IMR-90 (cell line): ENCODE measurements around the gene CASP3. TPM values are rescaled to one million over a fixed set of nuclear protein-coding genes. Genes with fewer than 3 reads are reported as not detected.

Experiments used
- ATAC-seq: fragments of 200-7000 bp; cut with Tn5 transposase; 2 replicates; pipeline ENCODE4 v1.9.1; 2020; ENCODE audit warnings: low read depth, mild to moderate bottlenecking, moderate library complexity
- BruUV-seq: library from RNA; stranded (reverse); fragments of 400-500 nt; replicated peaks from 2 replicates; lab custom pipeline; 2021; lab: Mats Ljungman, UMichigan
- CTCF ChIA-PET: fragments of 300-600 bp; formaldehyde crosslinking; extraction: SDS; loops from one replicate; lab custom pipeline; 2021; ENCODE audit warnings: antibody characterized with exemption; lab: Yijun Ruan, JAX
- POLR2A ChIA-PET: fragments of 300-600 bp; sonication (Branson Sonifier 250); formaldehyde crosslinking; loops from one replicate; lab custom pipeline; 2022; ENCODE audit warnings: antibody characterized with exemption; ENCODE audit not compliant: unreplicated experiment; lab: Charles Lee
- DNase-seq: peaks from one replicate; pipeline ENCODE4 v3.0.0; 2013
- H2AFZ ChIP-seq: replicated peaks from 2 replicates; pipeline ENCODE3; 2013; ENCODE audit warnings: low read length, mild to moderate bottlenecking; ENCODE audit not compliant: poor library complexity
- H2AK5ac ChIP-seq: 2 replicates; pipeline ENCODE4 v1.6.1; 2013; ENCODE audit warnings: low read depth, low read length, inconsistent platforms
- H2AK9ac ChIP-seq: replicated peaks from 2 replicates; pipeline ENCODE3; 2013; ENCODE audit warnings: mild to moderate bottlenecking, low read depth, low read length, moderate library complexity; ENCODE audit not compliant: poor library complexity
- H2BK120ac ChIP-seq: 2 replicates; pipeline ENCODE4 v1.6.1; 2013; ENCODE audit warnings: low read depth, low read length, inconsistent platforms
- H2BK15ac ChIP-seq: 3 replicates; pipeline ENCODE4 v1.6.1; 2013; ENCODE audit warnings: low read depth, low read length, inconsistent platforms
- H2BK20ac ChIP-seq: 2 replicates; pipeline ENCODE4 v1.6.1; 2013; ENCODE audit warnings: low read depth, mild to moderate bottlenecking, inconsistent platforms, low read length, moderate library complexity
- H2BK5ac ChIP-seq: 2 replicates; pipeline ENCODE4 v1.6.1; 2013; ENCODE audit warnings: mild to moderate bottlenecking, low read depth, low read length, inconsistent platforms; ENCODE audit not compliant: poor library complexity, severe bottlenecking
- H3K14ac ChIP-seq: replicated peaks from 2 replicates; pipeline ENCODE4 v1.6.1; 2013; ENCODE audit warnings: low read depth, low read length, inconsistent platforms
- H3K18ac ChIP-seq: 2 replicates; pipeline ENCODE4 v1.6.1; 2013; ENCODE audit warnings: low read depth, low read length, control low read depth
- H3K23ac ChIP-seq: 2 replicates; pipeline ENCODE4 v1.6.1; 2013; ENCODE audit warnings: low read depth, low read length, inconsistent platforms
- H3K27ac ChIP-seq: 2 replicates; pipeline ENCODE4 v1.5.1; 2013; ENCODE audit warnings: mild to moderate bottlenecking, control low read depth, low read length; ENCODE audit not compliant: insufficient read depth
- H3K27me3 ChIP-seq: 2 replicates; pipeline ENCODE4 v1.6.1; 2013; ENCODE audit warnings: low read length; ENCODE audit not compliant: control insufficient read depth, insufficient read depth
- H3K36me3 ChIP-seq: 2 replicates; pipeline ENCODE4 v1.6.1; 2013; ENCODE audit warnings: low read length, mixed read lengths; ENCODE audit not compliant: control insufficient read depth, insufficient read depth
- H3K4ac ChIP-seq: 2 replicates; pipeline ENCODE4 v1.6.1; 2013; ENCODE audit warnings: low read depth, low read length, inconsistent platforms
- H3K4me1 ChIP-seq: 2 replicates; pipeline ENCODE4 v1.6.1; 2013; ENCODE audit warnings: low read length, mixed read lengths; ENCODE audit not compliant: control insufficient read depth, insufficient read depth
- H3K4me2 ChIP-seq: 2 replicates; pipeline ENCODE4 v1.6.1; 2013; ENCODE audit warnings: low read depth, mild to moderate bottlenecking, control low read depth, low read length, moderate library complexity
- H3K4me3 ChIP-seq: 2 replicates; pipeline ENCODE4 v1.5.1; 2013; ENCODE audit warnings: low read depth, mild to moderate bottlenecking, control low read depth, low read length, moderate library complexity; ENCODE audit not compliant: insufficient read depth
- H3K56ac ChIP-seq: 2 replicates; pipeline ENCODE4 v1.6.1; 2013; ENCODE audit warnings: low read length, inconsistent platforms; ENCODE audit not compliant: insufficient read depth; ENCODE audit errors: extremely low read depth
- H3K79me1 ChIP-seq, 2 experiments: 2 replicates each; pipeline ENCODE4 v1.6.1; 2013; ENCODE audit warnings: low read length in 2 of 2, inconsistent platforms in 1 of 2, low read depth in 1 of 2
- H3K9ac ChIP-seq: 2 replicates; pipeline ENCODE4 v1.6.1; 2013; ENCODE audit warnings: low read depth, low read length, control low read depth
- H3K9me1 ChIP-seq: 2 replicates; pipeline ENCODE4 v1.6.1; 2013; ENCODE audit warnings: low read length, inconsistent platforms; ENCODE audit not compliant: insufficient read depth
- H3K9me3 ChIP-seq: 2 replicates; pipeline ENCODE4 v1.6.1; 2013; ENCODE audit warnings: low read length; ENCODE audit not compliant: control insufficient read depth, insufficient read depth
- H4K20me1 ChIP-seq: 2 replicates; pipeline ENCODE4 v1.6.1; 2013; ENCODE audit warnings: low read length, inconsistent platforms; ENCODE audit not compliant: insufficient read depth
- H4K5ac ChIP-seq: 2 replicates; pipeline ENCODE4 v1.6.1; 2013; ENCODE audit warnings: mild to moderate bottlenecking, low read depth, low read length, control low read depth
- H4K8ac ChIP-seq, 2 experiments: 2 replicates each; pipeline ENCODE4 v1.6.1; 2013; ENCODE audit warnings: low read depth in 2 of 2, low read length in 2 of 2, control low read depth in 1 of 2, inconsistent platforms in 1 of 2
- H4K91ac ChIP-seq: 2 replicates; pipeline ENCODE4 v1.6.1; 2013; ENCODE audit warnings: low read depth, low read length, inconsistent platforms; ENCODE audit not compliant: insufficient read depth
- BHLHE40 ChIP-seq: fragments of 150-350 bp; IDR thresholded peaks from 2 replicates; pipeline ENCODE4 v1.6.1; 2016; ENCODE audit warnings: mild to moderate bottlenecking, low read depth, low read length
- MAFK ChIP-seq: IDR thresholded peaks from 2 replicates; pipeline ENCODE4 v1.6.1; 2012; ENCODE audit warnings: low read depth, low read length, improper control_type of control experiment
- MXI1 ChIP-seq: IDR thresholded peaks from 2 replicates; pipeline ENCODE4 v1.6.1; 2012; ENCODE audit warnings: low read depth, mild to moderate bottlenecking, low read length, moderate library complexity, borderline replicate concordance
- NFE2L2 ChIP-seq: fragments of 150-350 bp; IDR thresholded peaks from 2 replicates; pipeline ENCODE4 v1.6.1; 2016; ENCODE audit warnings: low read depth, mild to moderate bottlenecking, low read length
- RCOR1 ChIP-seq: IDR thresholded peaks from 2 replicates; pipeline ENCODE4 v1.6.1; 2012; ENCODE audit warnings: mild to moderate bottlenecking, low read length, improper control_type of control experiment; ENCODE audit not compliant: insufficient replicate concordance
- SMC3 ChIP-seq: fragments of 150-350 bp; IDR thresholded peaks from 2 replicates; pipeline ENCODE4 v1.6.1; 2016; ENCODE audit warnings: low read depth, mild to moderate bottlenecking, antibody characterized with exemption, low read length, moderate library complexity
- WGBS, 2 experiments: methylation state at CpG; one replicate each; pipeline versions ENCODE4 v1.1.5 to v1.1.7; 2013; ENCODE audit warnings: missing lambda C conversion rate in 2 of 2; ENCODE audit not compliant: insufficient read length in 1 of 2; ENCODE audit errors: extremely low coverage in 2 of 2; 5-methylcytosine and 5-hydroxymethylcytosine counted together
- dilution Hi-C: fragments of 300-500 bp; cut with HindIII; formaldehyde crosslinking; loops from one replicate; pipeline ENCODE4 v1.14.3; 2018; ENCODE audit warnings: low sequenced_read_pairs; ENCODE audit not compliant: unreplicated experiment
- in situ Hi-C: fragments of 300-500 bp; cut with MboI; formaldehyde crosslinking; loops from 3 replicates; pipeline ENCODE4 v1.14.3; 2019; ENCODE audit warnings: low sequenced_read_pairs, inconsistent platforms, mixed read lengths
- intact Hi-C: fragments of 100-400 bp; cut with micrococcal nuclease; formaldehyde crosslinking; loops from 2 replicates; pipeline ENCODE4 v1.10.0; 2022
- polyA plus RNA-seq, 3 experiments: library from polyadenylated mRNA; depleted of rRNA; stranded (reverse); fragments of >200 nt; gene quantifications; 2 replicates each; pipeline ENCODE4 v1.2.3, GENCODE V29; 2012; ENCODE audit warnings: low replicate concordance in 1 of 3
- total RNA-seq: library from RNA; depleted of rRNA; stranded (reverse); fragments of >200 nt; gene quantifications from 2 replicates; pipeline ENCODE4 v1.2.3, GENCODE V29; 2012
- TF ChIP-seq, protein P1 (sequence below): fragments of 150-350 bp; IDR thresholded peaks from 2 replicates; pipeline ENCODE4 v1.6.1; 2017; ENCODE audit warnings: mild to moderate bottlenecking, antibody characterized with exemption, low read length, low read depth
- TF ChIP-seq, protein P2 (sequence below): fragments of 150-350 bp; IDR thresholded peaks from 2 replicates; pipeline ENCODE4 v1.6.1; 2016; ENCODE audit warnings: low read depth, mild to moderate bottlenecking, low read length, moderate library complexity, borderline replicate concordance
- TF ChIP-seq, protein P3 (sequence below): conservative IDR thresholded peaks from 2 replicates; pipeline ENCODE4 v1.5.1; 2012; ENCODE audit warnings: mild to moderate bottlenecking, low read depth, low read length, improper control_type of control experiment

Gene CASP3
- total and polyA plus RNA-seq, 2 of the 4 experiments (the other 2 are of a cell fraction), result 26.7 to 27.4 TPM

DNA sequence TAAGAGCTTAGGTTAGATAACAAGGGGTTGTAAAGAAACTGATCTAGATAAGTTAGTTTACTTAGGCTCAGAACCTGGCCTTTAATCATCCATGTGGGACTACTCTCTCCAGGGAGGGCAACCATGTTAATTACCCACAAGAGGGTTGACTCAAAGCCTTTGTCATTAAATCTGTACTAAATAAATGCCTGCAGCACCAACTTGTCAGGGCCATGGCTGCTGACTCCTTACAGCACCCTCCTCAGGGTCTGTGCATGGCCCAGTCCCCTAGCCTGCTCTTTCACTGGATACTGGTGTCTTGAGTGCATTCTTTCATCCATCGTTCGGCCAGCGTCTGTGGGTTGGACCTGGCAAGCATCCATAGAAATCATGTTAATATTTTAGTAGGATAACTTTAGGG is 34.7 kb downstream of the CASP3 start:
- Histone ChIP-seq H3K23ac (no peak overlapping the region), H3K9me3 (no peaks in the 10 kb centered on the region), H3K27ac (no peak overlapping the region), H2AK9ac (no peak overlapping the region), H3K4me3 (no peak overlapping the region), H3K36me3 (no peaks in the 10 kb centered on the region), H2AFZ (no peak overlapping the region), H3K56ac (no peak overlapping the region), H4K20me1 (no peaks in the 10 kb centered on the region), H4K5ac (no peak overlapping the region), H2BK5ac (no peak overlapping the region), H3K4me2 (no peak overlapping the region), H2BK120ac (no peak overlapping the region), H4K91ac (no peak overlapping the region), H3K79me1 (no peaks in the 10 kb centered on the region), H4K8ac (no peak overlapping the region), H2BK20ac (no peak overlapping the region), H3K18ac (no peak overlapping the region), H3K27me3 (peaks cover 2% of the 10 kb centered on the region; the same call in 1 of the 2 replicates), H3K9me1 (no peaks in the 10 kb centered on the region), H2BK15ac (no peak overlapping the region), H3K9ac (no peak overlapping the region), H2AK5ac (no peak overlapping the region), H3K14ac (no peak overlapping the region), H3K4ac (no peak overlapping the region), H3K4me1 (0 out of 2 replicates have a peak, but pooled peaks cover 1% of the 10 kb centered on the region)
- in situ Hi-C loops (no loop called here), intact Hi-C loops (no loop called here), dilution Hi-C loops (no loop called here)
- no TSS peak for BruUV-seq
- DNase-seq, result no peak
- no peak for ATAC-seq
- TF ChIP-seq MXI1 (no peak), SMC3 (no peak), NFE2L2 (no peak), RCOR1 (no peak), MAFK (no peak), BHLHE40 (no peak)
- TF ChIP-seq, protein P1, sequence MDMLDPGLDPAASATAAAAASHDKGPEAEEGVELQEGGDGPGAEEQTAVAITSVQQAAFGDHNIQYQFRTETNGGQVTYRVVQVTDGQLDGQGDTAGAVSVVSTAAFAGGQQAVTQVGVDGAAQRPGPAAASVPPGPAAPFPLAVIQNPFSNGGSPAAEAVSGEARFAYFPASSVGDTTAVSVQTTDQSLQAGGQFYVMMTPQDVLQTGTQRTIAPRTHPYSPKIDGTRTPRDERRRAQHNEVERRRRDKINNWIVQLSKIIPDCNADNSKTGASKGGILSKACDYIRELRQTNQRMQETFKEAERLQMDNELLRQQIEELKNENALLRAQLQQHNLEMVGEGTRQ, result no peak
- TF ChIP-seq, protein P2, sequence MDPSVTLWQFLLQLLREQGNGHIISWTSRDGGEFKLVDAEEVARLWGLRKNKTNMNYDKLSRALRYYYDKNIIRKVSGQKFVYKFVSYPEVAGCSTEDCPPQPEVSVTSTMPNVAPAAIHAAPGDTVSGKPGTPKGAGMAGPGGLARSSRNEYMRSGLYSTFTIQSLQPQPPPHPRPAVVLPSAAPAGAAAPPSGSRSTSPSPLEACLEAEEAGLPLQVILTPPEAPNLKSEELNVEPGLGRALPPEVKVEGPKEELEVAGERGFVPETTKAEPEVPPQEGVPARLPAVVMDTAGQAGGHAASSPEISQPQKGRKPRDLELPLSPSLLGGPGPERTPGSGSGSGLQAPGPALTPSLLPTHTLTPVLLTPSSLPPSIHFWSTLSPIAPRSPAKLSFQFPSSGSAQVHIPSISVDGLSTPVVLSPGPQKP, result no peak
- TF ChIP-seq, protein P3, sequence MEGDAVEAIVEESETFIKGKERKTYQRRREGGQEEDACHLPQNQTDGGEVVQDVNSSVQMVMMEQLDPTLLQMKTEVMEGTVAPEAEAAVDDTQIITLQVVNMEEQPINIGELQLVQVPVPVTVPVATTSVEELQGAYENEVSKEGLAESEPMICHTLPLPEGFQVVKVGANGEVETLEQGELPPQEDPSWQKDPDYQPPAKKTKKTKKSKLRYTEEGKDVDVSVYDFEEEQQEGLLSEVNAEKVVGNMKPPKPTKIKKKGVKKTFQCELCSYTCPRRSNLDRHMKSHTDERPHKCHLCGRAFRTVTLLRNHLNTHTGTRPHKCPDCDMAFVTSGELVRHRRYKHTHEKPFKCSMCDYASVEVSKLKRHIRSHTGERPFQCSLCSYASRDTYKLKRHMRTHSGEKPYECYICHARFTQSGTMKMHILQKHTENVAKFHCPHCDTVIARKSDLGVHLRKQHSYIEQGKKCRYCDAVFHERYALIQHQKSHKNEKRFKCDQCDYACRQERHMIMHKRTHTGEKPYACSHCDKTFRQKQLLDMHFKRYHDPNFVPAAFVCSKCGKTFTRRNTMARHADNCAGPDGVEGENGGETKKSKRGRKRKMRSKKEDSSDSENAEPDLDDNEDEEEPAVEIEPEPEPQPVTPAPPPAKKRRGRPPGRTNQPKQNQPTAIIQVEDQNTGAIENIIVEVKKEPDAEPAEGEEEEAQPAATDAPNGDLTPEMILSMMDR, result no peak
- no CpG with 5 or more reads among the region's 3 CpGs for WGBS, 2 experiments
- ChIA-PET POLR2A (no interaction called here), CTCF (interaction anchor here (0.6 kb wide), 1 partner anchor 1572 kb away, joined by 4 read pairs; no protein-coding TSS in a partner anchor)
